Left lung (tissue), 10 donors: ENCODE measurements around the gene THEMIS. TPM values are rescaled to one million over a fixed set of nuclear protein-coding genes. Genes with fewer than 3 reads are reported as not detected.

ENCODE experiments used
- ATAC-seq: fragments of 200-7000 bp; cut with Tn5 transposase; one replicate; pipeline ENCODE4 v1.9.1; 2020; ENCODE audit warnings: moderate library complexity
- DNase-seq, 4 donors: peaks; one replicate each; pipeline ENCODE4 v3.0.0-alpha.2; 2013 to 2020
- H3K27ac ChIP-seq, 2 donors: fragments of 200-600 bp; sonication (generic) in 1 of 2; one replicate each; pipeline versions ENCODE4 v1.5.0 to v1.8.0; 2020 to 2021
- H3K27me3 ChIP-seq, 2 donors: fragments of 200-600 bp; sonication (generic) in 1 of 2; one replicate each; pipeline versions ENCODE4 v1.5.0 to v1.8.0; 2020 to 2021
- H3K36me3 ChIP-seq, 2 donors: fragments of 200-600 bp; sonication (generic) in 1 of 2; one replicate each; pipeline versions ENCODE4 v1.5.0 to v1.8.0; 2020 to 2021
- H3K4me1 ChIP-seq, 2 donors: fragments of 200-600 bp; one replicate each; pipeline ENCODE4 v1.8.0; 2021
- H3K4me3 ChIP-seq, 2 donors: fragments of 200-600 bp; sonication (generic) in 1 of 2; one replicate each; pipeline versions ENCODE4 v1.5.0 to v1.8.0; 2020 to 2021; ENCODE audit warnings: mild to moderate bottlenecking in 1 of 2
- H3K9me3 ChIP-seq, 2 donors: fragments of 200-600 bp; sonication (generic) in 1 of 2; one replicate each; pipeline versions ENCODE4 v1.5.0 to v1.8.0; 2020 to 2021
- intact Hi-C, 2 donors: fragments of 100-400 bp; cut with DNase I; formaldehyde crosslinking; loops; one replicate each; pipeline versions ENCODE4 v1.11.2 to v1.14.2; 2022
- polyA plus RNA-seq, 6 donors: library from polyadenylated mRNA; unstranded; fragments of 120-200 nt; gene quantifications; one replicate each; pipeline ENCODE4 v1.2.1, GENCODE V29; 2013; ENCODE audit not compliant: insufficient read length in 6 of 6
- total RNA-seq, 2 donors: library from RNA; stranded (reverse); fragmentation: NEBNext Ultra II Directional; extraction: Animal tissue kit (Norgen Biotek cat#: 25700); gene quantifications; one replicate each; pipeline ENCODE4 v1.2.1, GENCODE V29; 2021
- TF ChIP-seq, protein P1 (sequence below), 2 donors: fragments of 200-600 bp; sonication (generic) in 1 of 2; IDR thresholded peaks; one replicate each; pipeline versions ENCODE4 v1.5.0 to v1.8.0; 2021; ENCODE audit warnings: antibody characterized with exemption in 2 of 2
- donor health status: DM: no; HTN: yes; CAD: no.
- donor health status: DM: no; HTN: no; CAD: no.

The THEMIS gene
- total and polyA plus RNA-seq, 8 donors: 0.08 to 2.6 (median 0.20) TPM

DNA sequence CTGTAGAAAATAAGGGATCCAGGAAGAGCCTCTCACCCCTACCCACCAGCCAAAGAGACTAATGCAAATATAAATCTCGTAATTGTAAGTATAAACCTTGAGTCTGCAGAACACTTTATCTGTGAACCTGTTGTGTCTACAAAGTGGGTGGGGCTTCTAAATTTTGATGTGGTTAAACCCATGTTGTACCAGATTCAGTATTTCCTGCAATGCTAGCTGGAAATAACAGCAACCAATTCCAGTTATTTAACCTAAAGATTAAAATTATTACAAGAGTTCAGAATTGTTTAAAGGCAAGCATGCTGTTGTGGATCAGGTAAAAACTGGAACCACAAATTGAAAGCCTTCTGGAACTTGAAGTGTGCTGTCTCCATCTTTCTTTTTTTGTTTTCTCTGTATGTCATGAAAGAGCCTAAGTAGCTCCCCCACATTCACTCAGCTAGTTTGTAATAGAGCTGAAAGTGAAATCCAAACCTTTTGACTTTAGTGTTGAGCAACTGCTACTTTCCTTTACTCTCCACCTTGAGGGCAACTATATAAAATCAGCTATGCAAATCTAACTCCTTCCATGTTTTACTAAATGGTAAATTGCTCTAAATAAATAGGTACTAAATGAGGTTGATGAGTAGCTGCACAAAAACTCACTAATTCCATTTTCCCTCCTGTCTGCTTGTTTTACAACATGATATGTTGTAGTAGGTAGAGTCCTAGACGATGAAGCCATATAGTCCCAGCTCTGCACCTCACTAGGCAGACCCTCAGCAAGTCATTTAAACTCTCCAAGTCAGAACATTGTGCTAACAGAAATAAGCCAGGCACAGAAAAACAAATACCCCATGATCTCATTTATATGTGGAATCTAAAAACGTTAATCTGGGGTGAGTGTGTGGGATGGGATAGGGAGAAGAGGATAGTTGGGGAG, 17.9 kb upstream of the THEMIS start:
- no peak for ATAC-seq
- TF ChIP-seq, protein P1, sequence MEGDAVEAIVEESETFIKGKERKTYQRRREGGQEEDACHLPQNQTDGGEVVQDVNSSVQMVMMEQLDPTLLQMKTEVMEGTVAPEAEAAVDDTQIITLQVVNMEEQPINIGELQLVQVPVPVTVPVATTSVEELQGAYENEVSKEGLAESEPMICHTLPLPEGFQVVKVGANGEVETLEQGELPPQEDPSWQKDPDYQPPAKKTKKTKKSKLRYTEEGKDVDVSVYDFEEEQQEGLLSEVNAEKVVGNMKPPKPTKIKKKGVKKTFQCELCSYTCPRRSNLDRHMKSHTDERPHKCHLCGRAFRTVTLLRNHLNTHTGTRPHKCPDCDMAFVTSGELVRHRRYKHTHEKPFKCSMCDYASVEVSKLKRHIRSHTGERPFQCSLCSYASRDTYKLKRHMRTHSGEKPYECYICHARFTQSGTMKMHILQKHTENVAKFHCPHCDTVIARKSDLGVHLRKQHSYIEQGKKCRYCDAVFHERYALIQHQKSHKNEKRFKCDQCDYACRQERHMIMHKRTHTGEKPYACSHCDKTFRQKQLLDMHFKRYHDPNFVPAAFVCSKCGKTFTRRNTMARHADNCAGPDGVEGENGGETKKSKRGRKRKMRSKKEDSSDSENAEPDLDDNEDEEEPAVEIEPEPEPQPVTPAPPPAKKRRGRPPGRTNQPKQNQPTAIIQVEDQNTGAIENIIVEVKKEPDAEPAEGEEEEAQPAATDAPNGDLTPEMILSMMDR (IDR thresholded peaks at IDR 0.05): no peak
- Histone ChIP-seq H3K9me3 (no peaks in the 10 kb centered on the region), H3K36me3 (no peaks in the 10 kb centered on the region), H3K4me3 (no peak overlapping the region), H3K27ac (no peak overlapping the region), H3K4me1 (no peaks in the 10 kb centered on the region), H3K27me3 (no peaks in the 10 kb centered on the region)
- intact Hi-C loops: no loop called here
- no peak for DNase-seq

DNA sequence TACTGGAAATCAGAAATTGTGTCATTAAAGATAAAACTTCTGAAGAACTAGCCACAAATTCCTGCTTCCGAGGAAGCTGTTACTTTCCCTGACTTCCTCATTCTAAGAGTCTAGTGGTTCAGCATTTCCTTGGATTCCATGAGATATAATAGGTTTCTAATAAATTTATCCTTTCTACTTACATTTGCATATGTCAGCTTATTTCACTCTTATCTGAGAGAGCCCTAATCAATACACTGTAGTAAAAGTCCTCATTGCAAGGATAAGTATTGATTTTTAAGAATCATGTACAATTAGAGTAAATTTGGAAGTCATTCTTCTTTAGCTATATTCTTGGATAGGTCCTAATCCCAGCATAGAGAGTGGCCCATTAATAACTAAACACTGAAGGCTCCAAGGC, 16.9 kb upstream of the THEMIS start:
- no peaks in the 10 kb centered on the region for H3K27me3 ChIP-seq
- no peaks in the 10 kb centered on the region for H3K4me1 ChIP-seq
- no peaks in the 10 kb centered on the region for H3K36me3 ChIP-seq
- H3K4me3 ChIP-seq: no peak overlapping the region
- intact Hi-C loops: no loop called here
- DNase-seq (no peak), ATAC-seq (no peak)
- no peaks in the 10 kb centered on the region for H3K9me3 ChIP-seq
- TF ChIP-seq, protein P1 (IDR thresholded peaks at IDR 0.05): no peak
- no peak overlapping the region for H3K27ac ChIP-seq

DNA sequence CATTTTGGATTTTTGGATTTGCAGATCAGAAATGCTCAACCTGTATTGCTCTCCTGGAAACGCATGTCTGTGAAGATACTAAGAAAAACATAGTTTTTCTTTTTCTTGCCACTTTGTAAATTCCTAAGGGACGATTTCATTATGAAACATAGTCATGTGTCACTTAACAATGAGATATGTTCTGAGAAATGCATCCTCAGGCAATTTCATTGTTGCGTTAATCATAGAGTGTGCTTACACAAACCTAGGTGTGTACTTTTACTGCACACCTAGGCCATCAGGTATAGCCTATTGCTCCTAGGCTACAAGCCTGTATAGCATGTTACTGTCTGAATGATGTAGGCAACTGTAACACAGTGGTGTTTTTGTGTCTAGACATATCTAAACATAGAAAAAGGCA, 13.4 kb upstream of the THEMIS start:
- intact Hi-C loops: no loop called here
- H3K27me3 ChIP-seq: no peaks in the 10 kb centered on the region
- H3K4me1 ChIP-seq: no peaks in the 10 kb centered on the region
- no peak overlapping the region for H3K4me3 ChIP-seq
- peaks cover 0 to 6% of the 10 kb centered on the region in 2 donors for H3K9me3 ChIP-seq
- H3K36me3 ChIP-seq: no peaks in the 10 kb centered on the region
- ATAC-seq (no peak), DNase-seq (no peak)
- TF ChIP-seq, protein P1 (IDR thresholded peaks at IDR 0.05): no peak
- H3K27ac ChIP-seq: no peak overlapping the region

DNA sequence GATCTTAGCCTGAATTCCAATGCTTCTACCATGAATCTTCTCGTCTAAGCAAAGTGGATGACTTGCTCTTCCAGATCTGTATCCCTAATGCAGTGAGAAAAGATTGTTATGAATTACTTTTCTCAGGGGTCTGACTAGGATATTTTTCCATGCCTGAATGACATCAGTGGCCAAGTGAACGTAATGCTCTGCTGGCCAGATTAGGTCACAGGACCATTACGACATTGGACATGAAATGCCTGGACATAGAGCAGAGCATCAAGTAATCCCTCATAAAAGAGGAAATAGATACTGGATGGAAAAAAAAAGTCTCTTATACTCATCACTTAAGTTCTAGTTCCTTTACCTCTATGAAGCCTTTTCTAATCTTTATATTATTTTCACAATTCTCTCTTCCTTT, 12.1 kb upstream of the THEMIS start:
- intact Hi-C loops: no loop called here
- TF ChIP-seq, protein P1 (IDR thresholded peaks at IDR 0.05): no peak
- peaks cover 0 to 7% of the 10 kb centered on the region in 2 donors for H3K9me3 ChIP-seq

DNA sequence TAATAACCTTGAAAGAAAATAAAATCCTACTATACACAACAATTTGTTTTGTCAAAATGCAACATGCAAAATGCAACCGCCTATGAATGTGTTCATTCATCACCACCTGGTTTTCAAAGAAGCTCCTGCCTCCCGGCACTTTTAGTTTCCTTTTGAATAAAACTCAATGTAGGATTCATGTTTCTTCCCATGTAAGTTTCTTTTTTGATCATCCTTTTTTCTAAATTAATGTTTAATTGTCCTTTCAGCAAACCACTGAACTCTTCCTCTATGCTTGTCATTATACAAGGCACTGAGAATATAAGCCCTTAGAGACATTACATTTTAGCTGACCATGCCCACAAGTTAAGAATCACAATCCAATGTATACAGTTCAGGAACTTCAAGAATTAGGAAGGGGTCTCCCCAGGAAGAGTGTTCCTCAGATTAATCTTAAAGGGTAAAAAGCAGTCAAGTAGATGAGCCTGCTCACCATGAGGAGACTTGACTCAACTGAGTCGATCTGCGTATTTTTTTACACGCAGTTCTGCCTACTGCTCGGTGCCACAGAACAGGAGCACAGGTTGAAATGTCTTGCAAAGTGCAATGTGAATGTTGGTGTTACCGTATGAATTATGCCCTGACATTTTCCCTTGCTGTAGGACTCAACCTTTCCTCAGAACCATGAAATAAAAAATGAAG, 7.2 kb upstream of the THEMIS start:
- Histone ChIP-seq H3K9me3 (peaks cover 0 to 7% of the 10 kb centered on the region in 2 donors), H3K4me3 (no peak overlapping the region), H3K36me3 (no peaks in the 10 kb centered on the region), H3K27ac (no peak overlapping the region), H3K27me3 (no peaks in the 10 kb centered on the region), H3K4me1 (no peaks in the 10 kb centered on the region)
- no peak for DNase-seq
- intact Hi-C loops: no loop called here
- no peak for ATAC-seq
- TF ChIP-seq, protein P1 (IDR thresholded peaks at IDR 0.05): no peak

More for the DNA sequence above, 12.1 kb upstream of the THEMIS start:
- no peaks in the 10 kb centered on the region for H3K4me1 ChIP-seq
- no peak for ATAC-seq
- no peaks in the 10 kb centered on the region for H3K36me3 ChIP-seq
- no peaks in the 10 kb centered on the region for H3K27me3 ChIP-seq
- DNase-seq: no peak
- no peak overlapping the region for H3K27ac ChIP-seq
- no peak overlapping the region for H3K4me3 ChIP-seq
